Activated CD4-positive, alpha-beta T cell treated with anti-CD3 and anti-CD28 coated beads for 24 hours (primary cell): Measurements from ENCODE around the gene ANTXR2.

Source experiments
- DNase-seq, 2 donors: peaks; one replicate each; pipeline ENCODE4 v3.0.0-alpha.2; 2020; ENCODE audit warnings: low read depth in 2 of 2

The ANTXR2 gene

DNA sequence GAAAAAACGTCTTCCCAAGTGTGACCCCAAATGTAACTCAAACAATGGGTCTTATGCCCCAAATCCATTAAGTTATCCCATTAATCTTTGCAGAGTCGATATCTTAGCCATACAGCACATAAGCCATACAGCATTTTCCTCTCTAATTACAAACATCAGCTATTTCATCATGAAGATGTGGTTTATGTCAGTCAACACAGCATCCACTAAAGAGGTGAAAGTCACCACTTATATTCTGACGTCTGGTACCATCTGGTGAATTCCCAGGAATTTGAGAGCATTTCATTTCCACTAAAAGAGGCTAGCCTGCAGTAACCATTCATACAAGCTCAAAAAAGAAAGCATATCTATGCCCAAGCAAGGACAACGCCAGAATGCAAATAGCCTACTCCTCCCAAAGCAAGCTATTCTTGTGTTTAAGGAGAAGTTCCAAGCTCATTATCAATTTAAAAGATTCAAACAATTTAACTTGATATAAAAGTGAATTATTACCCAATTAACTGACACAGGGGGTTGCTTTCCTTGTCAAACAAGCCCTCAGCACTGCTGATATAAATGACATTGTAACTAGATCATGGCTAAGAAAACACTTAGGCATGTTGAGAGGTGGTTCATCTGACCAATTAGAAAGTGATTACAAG is 203.3 kb downstream of the ANTXR2 start:
- DNase-seq, result no peak

DNA sequence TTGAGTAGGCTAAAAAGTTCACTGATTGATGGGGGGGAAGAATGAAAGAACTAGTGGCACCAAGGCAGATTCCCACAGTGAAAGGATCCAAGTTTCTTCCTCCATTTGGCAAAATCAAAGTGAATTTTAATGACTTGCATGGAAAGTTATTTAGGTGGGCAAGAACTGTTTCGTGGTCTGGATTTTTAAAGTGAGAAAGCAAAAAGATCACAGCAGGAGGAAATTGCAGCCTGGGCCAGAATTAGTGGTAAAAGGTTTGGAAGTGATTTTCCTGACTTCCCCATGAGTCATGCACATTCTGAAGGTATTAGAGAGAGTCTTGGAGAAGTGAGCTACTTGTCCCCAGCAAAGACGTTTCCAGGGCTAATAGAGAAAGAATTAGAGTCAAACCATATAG is 207.8 kb downstream of the ANTXR2 start:
- no peak for DNase-seq

DNA sequence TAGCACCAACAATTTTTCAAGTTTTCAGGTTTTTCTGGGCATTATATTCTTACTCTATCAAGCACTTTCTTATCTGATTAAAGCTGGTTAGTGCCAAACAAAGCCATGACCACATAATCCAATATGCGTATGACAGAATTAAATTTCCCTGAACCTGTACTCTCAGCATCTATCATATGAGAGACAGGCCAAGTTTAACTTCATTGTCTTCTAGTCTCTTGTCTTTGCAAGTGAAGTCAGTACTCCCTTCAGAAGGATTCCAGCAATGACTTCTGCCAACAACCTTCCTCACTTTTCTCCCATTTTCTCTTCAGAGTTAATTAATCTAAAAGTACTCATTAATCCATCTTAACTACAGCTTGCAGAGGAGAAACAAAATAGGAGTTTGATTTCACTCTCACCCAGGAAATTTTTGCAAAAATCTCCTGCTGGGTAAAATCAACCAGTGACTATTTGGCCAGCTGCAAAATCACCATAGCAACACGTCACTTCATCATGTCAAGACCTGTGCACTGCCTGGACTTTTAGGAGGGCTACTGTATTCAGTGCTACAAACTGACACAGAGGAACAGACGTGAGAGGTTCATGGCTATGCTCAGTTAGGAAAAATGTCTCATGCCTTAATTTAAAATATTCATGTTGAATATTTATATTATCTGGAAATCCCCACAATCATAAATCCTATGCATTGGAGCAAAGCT is 208.4 kb downstream of the ANTXR2 start:
- no peak for DNase-seq

- DNase-seq, result no peak
Measured at GRCh38 chr4:79863333-79863732, 209.7 kb downstream of the ANTXR2 start.

DNA sequence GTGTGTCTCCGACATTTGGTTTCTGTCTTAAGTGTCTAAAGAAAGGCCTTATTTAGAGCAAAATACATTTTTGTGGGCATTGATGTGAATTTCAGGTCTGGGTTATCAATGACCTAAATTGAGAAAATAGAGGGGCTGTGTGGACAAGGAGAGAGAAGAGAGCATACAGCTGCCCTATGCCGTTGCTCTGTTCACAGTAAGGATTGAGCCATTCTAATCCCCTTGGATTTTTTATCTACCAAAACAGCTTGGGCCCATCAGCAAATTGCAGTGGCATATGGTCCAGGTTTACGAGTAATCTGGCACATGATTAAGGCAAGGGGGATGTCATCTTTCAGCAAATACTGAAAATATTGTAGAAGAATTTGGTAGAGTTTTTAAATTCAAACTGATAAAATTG is 210.2 kb downstream of the ANTXR2 start:
- no peak for DNase-seq

DNA sequence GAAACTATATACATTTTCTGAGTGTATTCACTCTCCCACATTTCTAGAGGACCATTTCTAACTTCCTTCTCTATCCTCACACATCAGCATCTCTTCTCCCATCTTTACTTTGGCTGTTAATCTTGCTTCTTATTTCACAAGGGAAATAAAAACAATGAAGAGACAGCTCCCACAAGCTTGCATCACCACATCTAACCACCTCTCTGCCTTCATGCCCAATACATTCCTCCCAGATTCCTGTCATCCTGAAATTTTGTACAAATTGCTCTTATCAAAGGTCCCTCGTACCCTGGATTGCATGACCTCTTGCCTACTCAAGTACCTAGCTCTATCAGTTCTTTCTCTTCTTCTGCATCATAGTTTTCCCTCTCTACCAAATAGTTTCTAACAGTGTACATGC is 215.2 kb downstream of the ANTXR2 start:
- no peak for DNase-seq

- DNase-seq, result no peak
Measured at GRCh38 chr4:79856196-79856595, 216.8 kb downstream of the ANTXR2 start.

GRCh38 chr4:79854856-79855502 is 218.1 kb downstream of the ANTXR2 start:
- DNase-seq, result no peak

- no peak for DNase-seq
Measured at GRCh38 chr4:79852305-79852730, 220.7 kb downstream of the ANTXR2 start.

GRCh38 chr4:79851625-79852304 is 221.3 kb downstream of the ANTXR2 start:
- no peak for DNase-seq
